Mesendoderm (in vitro differentiated cells): ENCODE results near the gene TCEAL4.

Experiments used
- DNase-seq: peaks from one replicate; pipeline ENCODE4 v3.0.0; 2013
- H2AK5ac ChIP-seq: 2 replicates; pipeline ENCODE4 v1.6.1; 2013; ENCODE audit warnings: low read length, inconsistent platforms
- H2BK120ac ChIP-seq: 2 replicates; pipeline ENCODE4 v1.6.1; 2013; ENCODE audit warnings: low read depth, mild to moderate bottlenecking, low read length, moderate library complexity, mixed read lengths
- H2BK15ac ChIP-seq: replicated peaks from 2 replicates; pipeline ENCODE4 v1.6.1; 2013; ENCODE audit warnings: low read depth, mild to moderate bottlenecking, moderate library complexity
- H2BK5ac ChIP-seq: 2 replicates; pipeline ENCODE4 v1.6.1; 2013; ENCODE audit warnings: low read length, inconsistent platforms
- H3K18ac ChIP-seq: 2 replicates; pipeline ENCODE4 v1.6.1; 2013; ENCODE audit warnings: mild to moderate bottlenecking, low read length, mixed read lengths
- H3K23ac ChIP-seq: one replicate; pipeline ENCODE4 v1.6.1; 2013; ENCODE audit warnings: low read length
- H3K27ac ChIP-seq: 2 replicates; pipeline ENCODE4 v1.5.1; 2013; ENCODE audit warnings: low read depth, mild to moderate bottlenecking, inconsistent platforms, low read length, moderate library complexity
- H3K27me3 ChIP-seq: 2 replicates; pipeline ENCODE4 v1.6.1; 2013; ENCODE audit warnings: low read length, control low read depth, mild to moderate bottlenecking, inconsistent platforms; ENCODE audit not compliant: insufficient read depth, poor library complexity
- H3K36me3 ChIP-seq: 2 replicates; pipeline ENCODE4 v1.6.1; 2013; ENCODE audit warnings: low read length, inconsistent platforms; ENCODE audit not compliant: control insufficient read depth, insufficient read depth
- H3K4ac ChIP-seq: one replicate; pipeline ENCODE4 v1.6.1; 2013; ENCODE audit warnings: low read depth, mild to moderate bottlenecking, low read length, moderate library complexity
- H3K4me1 ChIP-seq: 2 replicates; pipeline ENCODE4 v1.6.1; 2013; ENCODE audit warnings: low read depth, low read length, inconsistent platforms; ENCODE audit not compliant: control insufficient read depth
- H3K4me2 ChIP-seq: 2 replicates; pipeline ENCODE4 v1.6.1; 2013; ENCODE audit warnings: low read length
- H3K4me3 ChIP-seq: 2 replicates; pipeline ENCODE4 v1.5.1; 2013; ENCODE audit warnings: mild to moderate bottlenecking, low read length
- H3K56ac ChIP-seq: one replicate; pipeline ENCODE4 v1.6.1; 2013; ENCODE audit warnings: low read length
- H3K79me1 ChIP-seq: 2 replicates; pipeline ENCODE4 v1.6.1; 2013; ENCODE audit warnings: low read length, inconsistent platforms
- H3K79me2 ChIP-seq: 2 replicates; pipeline ENCODE4 v1.6.1; 2013; ENCODE audit warnings: mild to moderate bottlenecking, low read length; ENCODE audit not compliant: control insufficient read depth, insufficient read depth
- H3K9ac ChIP-seq: 2 replicates; pipeline ENCODE4 v1.6.1; 2013; ENCODE audit warnings: low read length, inconsistent platforms
- H4K5ac ChIP-seq: one replicate; pipeline ENCODE4 v1.6.1; 2013; ENCODE audit warnings: low read length
- H4K8ac ChIP-seq: one replicate; pipeline ENCODE4 v1.6.1; 2013; ENCODE audit warnings: low read depth, mild to moderate bottlenecking, control low read depth, low read length, moderate library complexity
- WGBS: extraction: QIAGEN DNeasy Blood & Tissue Kit; methylation state at CpG from one replicate; pipeline ENCODE4 v1.1.7; 2013; ENCODE audit warnings: low lambda C conversion rate, missing lambda C conversion rate; ENCODE audit not compliant: insufficient coverage; ENCODE audit errors: extremely low coverage; 5-methylcytosine and 5-hydroxymethylcytosine counted together

The TCEAL4 gene

DNA sequence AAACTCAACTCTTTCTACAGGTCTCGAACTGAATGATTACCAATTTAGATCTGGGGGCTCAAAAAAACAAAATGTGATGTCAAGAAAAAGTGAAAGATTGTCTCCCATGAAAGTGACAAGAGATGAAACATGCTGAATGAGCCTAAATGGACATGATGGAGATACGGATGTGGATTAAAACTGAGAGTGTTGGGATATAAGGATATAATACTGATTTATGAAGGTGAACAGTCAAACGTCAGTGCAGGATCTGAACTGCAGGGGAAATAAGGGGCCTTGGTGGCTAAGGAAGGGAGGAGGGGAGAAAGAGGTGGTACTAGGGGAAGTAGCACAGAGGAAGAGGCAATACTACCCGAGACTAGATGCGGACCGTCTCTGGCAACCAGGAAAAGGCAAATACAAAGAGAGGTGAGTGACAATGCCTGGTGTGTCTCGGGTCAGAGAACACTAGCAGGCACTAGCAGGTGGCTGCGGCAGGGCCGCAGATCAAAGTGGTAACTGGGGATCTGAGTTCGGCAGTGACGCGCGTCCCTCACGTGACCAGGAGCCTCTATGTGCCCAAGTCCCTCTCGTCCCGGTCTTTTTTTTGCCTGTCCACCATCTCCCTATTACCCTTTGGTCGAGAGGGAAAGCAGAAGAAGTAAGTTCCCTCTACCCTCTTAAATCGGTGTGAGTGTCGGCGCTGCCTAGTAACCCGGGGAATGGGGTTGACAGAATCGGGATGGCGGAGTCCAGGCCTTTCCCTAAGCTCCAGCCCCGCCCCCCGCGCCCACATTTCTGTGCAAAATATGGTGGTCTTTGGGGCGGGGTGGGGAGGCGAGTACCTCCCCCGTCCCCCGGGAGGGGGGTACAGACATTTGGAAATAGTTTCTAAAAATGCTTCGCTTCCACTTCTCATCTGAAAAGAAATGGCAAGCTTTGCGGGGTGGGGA is 43.3 kb downstream of the TCEAL4 start, which contains the start of gene TCEAL1:
TCEAL1 (plus strand) TSS at position 590 of the 932 bp plus-strand sequence. CDS start 942 bp downstream, outside the sequence.
- Histone ChIP-seq H3K4ac (no peak within 1 kb of the TSS), H2BK15ac (no peak within 1 kb of the TSS), H3K79me1 (no peaks in the 10 kb centered on the region), H3K18ac (peak within 1 kb of the TSS; percentile 68), H3K23ac (no peak within 1 kb of the TSS), H2BK5ac (no peak within 1 kb of the TSS), H3K9ac (peak within 1 kb of the TSS; percentile 83), H4K8ac (no peak within 1 kb of the TSS), H3K4me1 (no peaks in the 10 kb centered on the region), H3K4me2 (peak within 1 kb of the TSS; percentile 67), H3K36me3 (no peaks in the 10 kb centered on the region), H2AK5ac (no peak within 1 kb of the TSS), H3K79me2 (no peaks in the 10 kb centered on the region), H3K56ac (peak within 1 kb of the TSS; percentile 89), H3K27ac (peak within 1 kb of the TSS; percentile 89), H2BK120ac (no peak within 1 kb of the TSS), H4K5ac (no peak within 1 kb of the TSS), H3K27me3 (no peaks in the 10 kb centered on the region), H3K4me3 (peak within 1 kb of the TSS; percentile 61)
- no CpG with 5 or more reads among the region's 32 CpGs for WGBS
- peak; percentile 54 for DNase-seq

DNA sequence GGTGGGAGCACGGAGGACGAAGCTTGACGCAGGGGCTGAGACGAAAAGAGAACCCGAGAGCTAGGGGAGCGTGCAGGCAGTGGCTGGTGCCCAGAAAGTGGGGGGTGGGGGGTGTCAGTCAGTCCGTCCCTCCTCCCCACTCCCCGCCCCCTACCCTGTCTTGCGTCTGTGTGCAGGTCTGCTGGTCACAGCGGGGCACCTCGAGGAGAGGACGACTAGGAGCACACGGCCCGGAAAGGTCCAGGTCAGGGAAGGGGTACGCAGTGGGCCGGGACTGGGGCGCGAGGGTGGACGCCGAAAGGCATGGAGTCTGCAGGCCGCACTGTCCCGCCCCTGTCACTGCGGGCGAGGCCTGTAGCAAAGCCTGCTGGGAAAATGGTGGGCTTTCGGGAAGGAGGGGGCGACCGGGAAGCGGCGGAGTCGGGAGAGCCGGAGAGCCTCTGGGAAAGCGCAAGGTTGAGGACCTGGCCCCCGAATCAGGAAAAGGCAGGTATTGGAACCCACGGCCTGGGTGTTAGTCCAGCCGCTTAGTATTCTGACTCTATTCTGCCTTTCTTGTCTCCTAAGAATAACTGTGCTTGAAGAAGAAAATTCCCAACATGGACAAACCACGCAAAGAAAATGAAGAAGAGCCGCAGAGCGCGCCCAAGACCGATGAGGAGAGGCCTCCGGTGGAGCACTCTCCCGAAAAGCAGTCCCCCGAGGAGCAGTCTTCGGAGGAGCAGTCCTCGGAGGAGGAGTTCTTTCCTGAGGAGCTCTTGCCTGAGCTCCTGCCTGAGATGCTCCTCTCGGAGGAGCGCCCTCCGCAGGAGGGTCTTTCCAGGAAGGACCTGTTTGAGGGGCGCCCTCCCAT is 44.2 kb downstream of the TCEAL4 start:
- Histone ChIP-seq H3K56ac (peak overlapping the region; percentile 89), H3K18ac (peak overlapping the region; percentile 68), H3K4me3 (peak overlapping the region; percentile 61), H3K27me3 (no peaks in the 10 kb centered on the region), H3K79me1 (no peaks in the 10 kb centered on the region), H3K4ac (no peak overlapping the region), H3K4me1 (no peaks in the 10 kb centered on the region), H3K4me2 (peak overlapping the region; percentile 67), H3K27ac (peak overlapping the region; percentile 89), H4K5ac (no peak overlapping the region), H3K79me2 (no peaks in the 10 kb centered on the region), H3K9ac (peak overlapping the region; percentile 83), H2BK5ac (no peak overlapping the region), H2BK15ac (no peak overlapping the region), H2AK5ac (no peak overlapping the region), H2BK120ac (no peak overlapping the region), H3K36me3 (no peaks in the 10 kb centered on the region), H3K23ac (no peak overlapping the region), H4K8ac (no peak overlapping the region)
- peak; percentile 88 for DNase-seq
- WGBS, result no CpG with 5 or more reads among the region's 49 CpGs

- H3K4me2 ChIP-seq, result no peak overlapping the region
These were observed 44.8 kb downstream of the TCEAL4 start for GRCh38 chrX:103630171-103630511.

DNA sequence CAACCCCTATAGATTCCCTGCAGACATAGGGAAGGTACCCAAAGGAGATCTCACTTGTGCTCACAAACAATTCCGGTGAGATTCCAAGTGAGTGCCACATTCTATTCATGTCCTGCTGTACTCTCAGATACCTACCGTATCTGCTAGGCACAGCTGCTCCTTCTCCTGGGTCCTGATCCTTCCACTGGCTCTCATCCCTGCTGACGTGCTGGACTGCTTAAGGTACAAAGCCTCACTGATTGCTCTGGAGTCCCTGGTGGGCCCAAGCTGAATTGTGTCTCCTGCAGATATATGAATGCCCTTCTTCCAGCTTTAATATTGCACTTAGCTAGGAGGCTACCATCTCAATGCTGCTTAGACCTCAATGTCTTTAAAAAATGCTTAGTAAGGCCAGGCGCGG is 45.8 kb downstream of the TCEAL4 start:
- Histone ChIP-seq H3K18ac (no peak overlapping the region), H4K5ac (no peak overlapping the region), H2AK5ac (no peak overlapping the region), H3K4me1 (no peaks in the 10 kb centered on the region), H3K4me2 (no peak overlapping the region), H3K79me2 (no peaks in the 10 kb centered on the region), H2BK15ac (no peak overlapping the region), H3K36me3 (no peaks in the 10 kb centered on the region), H3K9ac (no peak overlapping the region), H3K23ac (no peak overlapping the region), H3K27me3 (no peaks in the 10 kb centered on the region), H3K4ac (no peak overlapping the region), H3K27ac (no peak overlapping the region), H3K79me1 (no peaks in the 10 kb centered on the region), H2BK5ac (no peak overlapping the region), H4K8ac (no peak overlapping the region), H2BK120ac (no peak overlapping the region), H3K4me3 (no peak overlapping the region), H3K56ac (no peak overlapping the region)
- DNase-seq, result no peak
- WGBS, result no CpG with 5 or more reads among the region's 5 CpGs

More at GRCh38 chrX:103630171-103630511, 44.8 kb downstream of the TCEAL4 start:
- no peak overlapping the region for H4K8ac ChIP-seq
- no peak overlapping the region for H3K4ac ChIP-seq
- WGBS, result no CpG with 5 or more reads among the region's 6 CpGs
- H2BK5ac ChIP-seq, result no peak overlapping the region
- H3K4me1 ChIP-seq, result no peaks in the 10 kb centered on the region
- no peaks in the 10 kb centered on the region for H3K36me3 ChIP-seq
- peak overlapping the region; percentile 48 for H3K9ac ChIP-seq
- H3K27ac ChIP-seq, result no peak overlapping the region
- H3K23ac ChIP-seq, result no peak overlapping the region
- no peak overlapping the region for H2BK120ac ChIP-seq
- H3K4me3 ChIP-seq, result no peak overlapping the region
- H3K79me2 ChIP-seq, result no peaks in the 10 kb centered on the region
- no peak overlapping the region for H2BK15ac ChIP-seq
- no peak overlapping the region for H4K5ac ChIP-seq
- DNase-seq, result no peak
- no peak overlapping the region for H3K18ac ChIP-seq
- H3K56ac ChIP-seq, result peak overlapping the region; percentile 64
- no peak overlapping the region for H2AK5ac ChIP-seq
- no peaks in the 10 kb centered on the region for H3K79me1 ChIP-seq
- no peaks in the 10 kb centered on the region for H3K27me3 ChIP-seq

DNA sequence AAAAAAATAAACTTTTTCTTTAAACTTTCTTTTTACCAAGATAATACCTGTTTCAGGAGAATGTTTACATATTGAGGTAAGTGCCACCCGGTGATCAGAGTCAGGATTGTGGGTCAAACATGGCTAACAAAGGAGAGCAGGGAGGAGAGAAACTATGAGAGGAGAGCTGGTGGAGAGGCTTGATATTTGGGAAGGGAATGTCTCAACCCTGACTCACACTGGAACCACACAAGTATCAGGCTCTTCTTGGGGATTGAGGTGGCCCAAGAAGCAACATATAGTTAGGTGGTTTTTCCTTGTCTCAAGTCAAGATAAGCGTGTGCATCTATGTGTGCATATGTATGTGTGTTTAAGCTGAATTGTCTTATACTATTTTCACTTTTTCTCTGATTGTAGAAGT is 50.1 kb downstream of the TCEAL4 start:
- no peak overlapping the region for H3K27ac ChIP-seq
- no peak overlapping the region for H3K4ac ChIP-seq
- no peaks in the 10 kb centered on the region for H3K36me3 ChIP-seq

More for the DNA sequence above, 50.1 kb downstream of the TCEAL4 start:
- Histone ChIP-seq H3K4me1 (no peaks in the 10 kb centered on the region), H3K27me3 (no peaks in the 10 kb centered on the region), H3K4me2 (no peak overlapping the region), H2AK5ac (no peak overlapping the region), H2BK5ac (no peak overlapping the region), H3K23ac (no peak overlapping the region), H2BK15ac (no peak overlapping the region), H3K56ac (no peak overlapping the region), H3K4me3 (no peak overlapping the region), H3K9ac (no peak overlapping the region), H4K8ac (no peak overlapping the region), H4K5ac (no peak overlapping the region), H3K79me2 (no peaks in the 10 kb centered on the region), H2BK120ac (no peak overlapping the region), H3K79me1 (no peaks in the 10 kb centered on the region), H3K18ac (no peak overlapping the region)
- WGBS, result no CpG with 5 or more reads among the region's 2 CpGs
- no peak for DNase-seq
